Measurements from ENCODE around the gene FGD2. TPM values are rescaled to one million over a fixed set of nuclear protein-coding genes. Genes with fewer than 3 reads are reported as not detected.

Gene FGD2
- total and polyA plus RNA-seq, 2 experiments from 2014 or later = 0.13 to 0.14 TPM

- H3K27ac ChIP-seq (ENCODE audit: low read depth) = no peak overlapping the region
- Mint-ChIP-seq H3K4me3 (no peak overlapping the region; the same call in 2 of the 3 replicates), H3K36me3 (ENCODE audit: low read depth) (no peaks in the 10 kb centered on the region), H3K27ac (no peak overlapping the region), H3K9me3 (no peaks in the 10 kb centered on the region), H3K4me1 (no peaks in the 10 kb centered on the region), H3K27me3 (ENCODE audit: insufficient read depth, low read depth, poor library complexity) (peaks cover 14% of the 10 kb centered on the region)
- H3K79me2 ChIP-seq (replicated peaks; ENCODE audit: insufficient read depth) = no peaks in the 10 kb centered on the region
- no peaks in the 10 kb centered on the region for H4K20me1 ChIP-seq (replicated peaks; ENCODE audit: insufficient read depth)
- H3K36me3 ChIP-seq (ENCODE audit: insufficient read depth) = no peaks in the 10 kb centered on the region
- no peak overlapping the region for H3K4me2 ChIP-seq
- H2AFZ ChIP-seq = 0 out of 2 replicates have a peak overlapping the region, but pooled peaks have one; percentile 56
- H3F3A ChIP-seq (replicated peaks; ENCODE audit: low read depth) = no peaks in the 10 kb centered on the region
- no peak for DNase-seq (ENCODE audit: low spot score)
- TF ChIP-seq CREB1 (CRISPR knock-in tag; IDR thresholded peaks at IDR 0.05; ENCODE audit: low read depth) (no peak), STAT1 (IDR thresholded peaks at IDR 0.05; ENCODE audit: unreplicated experiment) (no peak), ZNF462 (CRISPR knock-in tag; IDR thresholded peaks at IDR 0.05) (no peak)
- TF ChIP-seq, protein P1, sequence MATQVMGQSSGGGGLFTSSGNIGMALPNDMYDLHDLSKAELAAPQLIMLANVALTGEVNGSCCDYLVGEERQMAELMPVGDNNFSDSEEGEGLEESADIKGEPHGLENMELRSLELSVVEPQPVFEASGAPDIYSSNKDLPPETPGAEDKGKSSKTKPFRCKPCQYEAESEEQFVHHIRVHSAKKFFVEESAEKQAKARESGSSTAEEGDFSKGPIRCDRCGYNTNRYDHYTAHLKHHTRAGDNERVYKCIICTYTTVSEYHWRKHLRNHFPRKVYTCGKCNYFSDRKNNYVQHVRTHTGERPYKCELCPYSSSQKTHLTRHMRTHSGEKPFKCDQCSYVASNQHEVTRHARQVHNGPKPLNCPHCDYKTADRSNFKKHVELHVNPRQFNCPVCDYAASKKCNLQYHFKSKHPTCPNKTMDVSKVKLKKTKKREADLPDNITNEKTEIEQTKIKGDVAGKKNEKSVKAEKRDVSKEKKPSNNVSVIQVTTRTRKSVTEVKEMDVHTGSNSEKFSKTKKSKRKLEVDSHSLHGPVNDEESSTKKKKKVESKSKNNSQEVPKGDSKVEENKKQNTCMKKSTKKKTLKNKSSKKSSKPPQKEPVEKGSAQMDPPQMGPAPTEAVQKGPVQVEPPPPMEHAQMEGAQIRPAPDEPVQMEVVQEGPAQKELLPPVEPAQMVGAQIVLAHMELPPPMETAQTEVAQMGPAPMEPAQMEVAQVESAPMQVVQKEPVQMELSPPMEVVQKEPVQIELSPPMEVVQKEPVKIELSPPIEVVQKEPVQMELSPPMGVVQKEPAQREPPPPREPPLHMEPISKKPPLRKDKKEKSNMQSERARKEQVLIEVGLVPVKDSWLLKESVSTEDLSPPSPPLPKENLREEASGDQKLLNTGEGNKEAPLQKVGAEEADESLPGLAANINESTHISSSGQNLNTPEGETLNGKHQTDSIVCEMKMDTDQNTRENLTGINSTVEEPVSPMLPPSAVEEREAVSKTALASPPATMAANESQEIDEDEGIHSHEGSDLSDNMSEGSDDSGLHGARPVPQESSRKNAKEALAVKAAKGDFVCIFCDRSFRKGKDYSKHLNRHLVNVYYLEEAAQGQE (IDR thresholded peaks at IDR 0.05; ENCODE audit: unreplicated experiment) = no peak
- H3K27me3 ChIP-seq (ENCODE audit: insufficient read depth) = no peaks in the 10 kb centered on the region
- no peak for ATAC-seq
- H3K4me3 ChIP-seq = no peak overlapping the region
- H3K4me1 ChIP-seq (ENCODE audit: insufficient read depth) = no peaks in the 10 kb centered on the region
- no peaks in the 10 kb centered on the region for H3K9me2 ChIP-seq (ENCODE audit: insufficient read depth)
Observed at GRCh38 chr6:37005827-37006567, 542 bp downstream of the FGD2 start.
